ENCODE results near the gene LGR6. TPM values are rescaled to one million over a fixed set of nuclear protein-coding genes. Genes with fewer than 3 reads are reported as not detected.

LGR6 gene
- polyA plus RNA-seq, 1 donor from 2014 or later: not detected

- H3K27ac ChIP-seq (ENCODE audit: low read length): no peak overlapping the region
- H3K27me3 ChIP-seq (ENCODE audit: insufficient read depth, low read depth, low read length): no peaks in the 10 kb centered on the region
- no peaks in the 10 kb centered on the region for H3K36me3 ChIP-seq (ENCODE audit: insufficient read depth, low read length)
- no peak overlapping the region for H3K9ac ChIP-seq (ENCODE audit: low read length)
- H4K20me1 ChIP-seq (ENCODE audit: insufficient read depth): no peaks in the 10 kb centered on the region
- no peak overlapping the region for H3K4me3 ChIP-seq (ENCODE audit: low read length)
- H3K9me3 ChIP-seq (ENCODE audit: low read length): no peaks in the 10 kb centered on the region
- H3K9me2 ChIP-seq (ENCODE audit: insufficient read depth, low read length): no peaks in the 10 kb centered on the region
- H3K79me2 ChIP-seq (replicated peaks; ENCODE audit: insufficient read depth, low read length): no peaks in the 10 kb centered on the region
- H3K4me2 ChIP-seq (ENCODE audit: low read length): no peak overlapping the region
- no peak for TF ChIP-seq RAD21 (conservative IDR thresholded peaks at IDR 0.05)
- no peak for TF ChIP-seq EP300 (conservative IDR thresholded peaks at IDR 0.05; ENCODE audit: poor library complexity, severe bottlenecking)
- TF ChIP-seq, protein P1, sequence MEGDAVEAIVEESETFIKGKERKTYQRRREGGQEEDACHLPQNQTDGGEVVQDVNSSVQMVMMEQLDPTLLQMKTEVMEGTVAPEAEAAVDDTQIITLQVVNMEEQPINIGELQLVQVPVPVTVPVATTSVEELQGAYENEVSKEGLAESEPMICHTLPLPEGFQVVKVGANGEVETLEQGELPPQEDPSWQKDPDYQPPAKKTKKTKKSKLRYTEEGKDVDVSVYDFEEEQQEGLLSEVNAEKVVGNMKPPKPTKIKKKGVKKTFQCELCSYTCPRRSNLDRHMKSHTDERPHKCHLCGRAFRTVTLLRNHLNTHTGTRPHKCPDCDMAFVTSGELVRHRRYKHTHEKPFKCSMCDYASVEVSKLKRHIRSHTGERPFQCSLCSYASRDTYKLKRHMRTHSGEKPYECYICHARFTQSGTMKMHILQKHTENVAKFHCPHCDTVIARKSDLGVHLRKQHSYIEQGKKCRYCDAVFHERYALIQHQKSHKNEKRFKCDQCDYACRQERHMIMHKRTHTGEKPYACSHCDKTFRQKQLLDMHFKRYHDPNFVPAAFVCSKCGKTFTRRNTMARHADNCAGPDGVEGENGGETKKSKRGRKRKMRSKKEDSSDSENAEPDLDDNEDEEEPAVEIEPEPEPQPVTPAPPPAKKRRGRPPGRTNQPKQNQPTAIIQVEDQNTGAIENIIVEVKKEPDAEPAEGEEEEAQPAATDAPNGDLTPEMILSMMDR (IDR thresholded peaks at IDR 0.05; ENCODE audit: poor library complexity, severe bottlenecking): no peak
- no peak for TF ChIP-seq MXI1 (conservative IDR thresholded peaks at IDR 0.05; ENCODE audit: poor library complexity, severe bottlenecking)
- no peak for TF ChIP-seq SMC3 (conservative IDR thresholded peaks at IDR 0.05; ENCODE audit: poor library complexity)
- TF ChIP-seq POLR2AphosphoS5 (IDR thresholded peaks at IDR 0.05): no peak
- TF ChIP-seq TAF1 (IDR thresholded peaks at IDR 0.05; ENCODE audit: low read depth): no peak
- TF ChIP-seq EZH2 (IDR thresholded peaks at IDR 0.05; ENCODE audit: borderline replicate concordance, insufficient read depth, low read length, poor library complexity, severe bottlenecking): no peak
- no peak for TF ChIP-seq REST (IDR thresholded peaks at IDR 0.05; ENCODE audit: borderline replicate concordance)
- H2AFZ ChIP-seq (ENCODE audit: low read depth, low read length): no peak overlapping the region
- H3F3A ChIP-seq (ENCODE audit: insufficient read depth, low read length, poor library complexity, severe bottlenecking): no peaks in the 10 kb centered on the region
Observed at GRCh38 chr1:202283991-202284390, 90.4 kb downstream of the LGR6 start.

GRCh38 chr1:202285908-202286307 is 92.3 kb downstream of the LGR6 start:
- Histone ChIP-seq H3K4me2 (ENCODE audit: low read length) (no peak overlapping the region), H3K27me3 (ENCODE audit: insufficient read depth, low read depth, low read length) (no peaks in the 10 kb centered on the region), H2AFZ (ENCODE audit: low read depth, low read length) (no peak overlapping the region), H3K36me3 (ENCODE audit: insufficient read depth, low read length) (no peaks in the 10 kb centered on the region), H3K9ac (ENCODE audit: low read length) (no peak overlapping the region), H3K9me3 (ENCODE audit: low read length) (no peaks in the 10 kb centered on the region), H3K79me2 (replicated peaks; ENCODE audit: insufficient read depth, low read length) (no peaks in the 10 kb centered on the region), H3F3A (ENCODE audit: insufficient read depth, low read length, poor library complexity, severe bottlenecking) (no peaks in the 10 kb centered on the region), H3K4me3 (ENCODE audit: low read length) (no peak overlapping the region), H4K20me1 (ENCODE audit: insufficient read depth) (no peaks in the 10 kb centered on the region), H3K27ac (ENCODE audit: low read length) (no peak overlapping the region), H3K9me2 (ENCODE audit: insufficient read depth, low read length) (no peaks in the 10 kb centered on the region)
- no peak for TF ChIP-seq EP300 (conservative IDR thresholded peaks at IDR 0.05; ENCODE audit: poor library complexity, severe bottlenecking)
- TF ChIP-seq EZH2 (IDR thresholded peaks at IDR 0.05; ENCODE audit: borderline replicate concordance, insufficient read depth, low read length, poor library complexity, severe bottlenecking): no peak
- no peak for TF ChIP-seq SMC3 (conservative IDR thresholded peaks at IDR 0.05; ENCODE audit: poor library complexity)
- TF ChIP-seq, protein P1 (IDR thresholded peaks at IDR 0.05; ENCODE audit: poor library complexity, severe bottlenecking): no peak
